Psoas muscle (tissue), 8 donors: Measurements from ENCODE around the gene BAHCC1. TPM values are rescaled to one million over a fixed set of nuclear protein-coding genes. Genes with fewer than 3 reads are reported as not detected.

Experiments used
- ATAC-seq, 4 donors: fragments of 200-7000 bp; cut with Tn5 transposase; one replicate each; pipeline ENCODE4 v1.9.1; 2020; ENCODE audit warnings: moderate library complexity in 3 of 4, mild to moderate bottlenecking in 2 of 4
- DNase-seq, 2 donors: peaks; one replicate each; pipeline ENCODE4 v3.0.0-alpha.2; 2020
- H3K27ac ChIP-seq: fragments of 200-600 bp; one replicate; pipeline ENCODE4 v1.8.0; 2022
- H3K27me3 ChIP-seq, 3 donors: fragments of 200-600 bp in 1 of 3; one replicate each; pipeline versions ENCODE4 v1.6.1 to v1.8.0; 2013 to 2022; ENCODE audit warnings: low read length in 2 of 3, mild to moderate bottlenecking in 2 of 3, moderate library complexity in 1 of 3; ENCODE audit not compliant: insufficient read depth in 3 of 3
- H3K36me3 ChIP-seq, 2 donors: fragments of 200-600 bp in 1 of 2; one replicate each; pipeline versions ENCODE4 v1.6.1 to v1.8.0; 2013 to 2022; ENCODE audit warnings: low read depth in 1 of 2, mild to moderate bottlenecking in 1 of 2, moderate library complexity in 1 of 2; ENCODE audit not compliant: insufficient read depth in 1 of 2
- H3K4me1 ChIP-seq: fragments of 200-600 bp; one replicate; pipeline ENCODE4 v1.8.0; 2022
- H3K4me3 ChIP-seq: fragments of 200-600 bp; one replicate; pipeline ENCODE4 v1.8.0; 2022; ENCODE audit warnings: mild to moderate bottlenecking
- H3K9me3 ChIP-seq: fragments of 200-600 bp; one replicate; pipeline ENCODE4 v1.8.0; 2022
- CTCF ChIP-seq: fragments of 200-600 bp; IDR thresholded peaks from one replicate; pipeline ENCODE4 v1.8.0; 2022; ENCODE audit warnings: antibody characterized with exemption
- WGBS, 3 donors: extraction: QIAGEN DNeasy Blood & Tissue Kit; methylation state at CpG; one replicate each; pipeline versions ENCODE4 v1.1.6 to v1.1.7; 2013; 5-methylcytosine and 5-hydroxymethylcytosine counted together
- intact Hi-C, 2 donors: fragments of 100-400 bp; cut with DNase I; formaldehyde crosslinking; loops; one replicate each; pipeline versions ENCODE4 v1.11.0 to v1.14.2; 2022
- polyA plus RNA-seq, 3 donors: library from polyadenylated mRNA; stranded (reverse); fragments of 200-250 nt; gene quantifications; one replicate each; pipeline ENCODE4 v1.2.3, GENCODE V29; 2013
- total RNA-seq, 4 donors: library from RNA; stranded (reverse); fragmentation: NEBNext Ultra II Directional in 2 of 4; extraction: Animal tissue kit (Norgen Biotek cat#: 25700) in 2 of 4; gene quantifications; one replicate each; pipeline versions ENCODE4 v1.2.1 to v1.2.4, GENCODE V29; 2021 to 2023
- donor health status: healthy with polysubstance abuse.
- donor health status: DM: no; HTN: no; CAD: no; lungs with moderate emphysema.
- donor health status: Bipolar disorder and iron deficiency.
- donor health status: healthy.
- donor health status: DM: yes; HTN: yes; CAD: no.
- donor health status: DM: no; HTN: no; CAD: no.
- donor health status: DM: no; HTN: no; CAD: no.
- donor health status: DM: yes; HTN: yes; CAD: no.

The BAHCC1 gene
- total and polyA plus RNA-seq, 7 donors = 2.8 to 10.7 (median 6.6) TPM

- ATAC-seq (no peak), DNase-seq (no peak)
- no peak for TF ChIP-seq CTCF
- intact Hi-C loops = no loop called here
- Histone ChIP-seq H3K4me1 (no peaks in the 10 kb centered on the region), H3K36me3 (peaks cover 0 to 4% of the 10 kb centered on the region in 2 donors), H3K4me3 (no peak overlapping the region), H3K9me3 (no peaks in the 10 kb centered on the region), H3K27ac (no peak overlapping the region), H3K27me3 (no peaks in the 10 kb centered on the region)
- WGBS, 3 donors = 84 to 89% (median 84%) methylated on average over 17 to 18 of the region's 18 CpGs
Observed at GRCh38 chr17:81468770-81469121, 73.5 kb downstream of the BAHCC1 start.

- no peaks in the 10 kb centered on the region for H3K4me1 ChIP-seq
Observed at GRCh38 chr17:81469266-81469665, 74.0 kb downstream of the BAHCC1 start.

GRCh38 chr17:81470270-81470943, 75.2 kb downstream of the BAHCC1 start:
- Histone ChIP-seq H3K4me3 (no peak overlapping the region), H3K9me3 (no peaks in the 10 kb centered on the region), H3K36me3 (no peaks in the 10 kb centered on the region), H3K27me3 (no peaks in the 10 kb centered on the region), H3K4me1 (no peaks in the 10 kb centered on the region), H3K27ac (no peak overlapping the region)
- no peak for TF ChIP-seq CTCF
- DNase-seq (no peak), ATAC-seq (peak in 2 of 4 donors; percentile 43)
- intact Hi-C loops = loop anchor here in 1 of 2 donors (5.0 kb wide), 1 partner anchor 38 kb away; no protein-coding TSS in a partner anchor
- 64 to 71% (median 70%) methylated on average over 9 of the region's 9 CpGs for WGBS, 3 donors

More at GRCh38 chr17:81469266-81469665, 74.0 kb downstream of the BAHCC1 start:
- ATAC-seq (no peak), DNase-seq (no peak)
- H3K27me3 ChIP-seq = no peaks in the 10 kb centered on the region
- no peak for TF ChIP-seq CTCF
- WGBS, 3 donors = 92 to 96% (median 92%) methylated on average over 12 to 13 of the region's 13 CpGs
- H3K9me3 ChIP-seq = no peaks in the 10 kb centered on the region
- no peak overlapping the region for H3K27ac ChIP-seq
- H3K4me3 ChIP-seq = no peak overlapping the region
- H3K36me3 ChIP-seq = no peaks in the 10 kb centered on the region
- intact Hi-C loops = no loop called here

GRCh38 chr17:81470944-81471817, 75.9 kb downstream of the BAHCC1 start:
- H3K36me3 ChIP-seq = no peaks in the 10 kb centered on the region
- peak overlapping the region; percentile 10 for H3K27ac ChIP-seq
- intact Hi-C loops = loop anchor here in 1 of 2 donors (5.0 kb wide), 1 partner anchor 39 kb away; no protein-coding TSS in a partner anchor
- peak in 1 of 4 donors; percentile 6 for ATAC-seq
- WGBS, 3 donors = 70 to 84% (median 76%) methylated on average over 14 of the region's 14 CpGs
- H3K27me3 ChIP-seq = no peaks in the 10 kb centered on the region
- H3K4me3 ChIP-seq = peak overlapping the region; percentile 23
- DNase-seq = no peak
- no peaks in the 10 kb centered on the region for H3K4me1 ChIP-seq
- H3K9me3 ChIP-seq = no peaks in the 10 kb centered on the region
- TF ChIP-seq CTCF = no peak
